Right atrium auricular region (tissue), 2 donors: ENCODE measurements around the gene LZIC. TPM values are rescaled to one million over a fixed set of nuclear protein-coding genes. Genes with fewer than 3 reads are reported as not detected.
A peak's percentile ranks its signal among the peaks of the same experiment; 100 is the strongest.

Experiments used
- DNase-seq: peaks from one replicate; pipeline ENCODE4 v3.0.0-alpha.2; 2019; ENCODE audit warnings: low spot score
- H3K27ac ChIP-seq, 2 donors: fragments of 200-600 bp; sonication (generic); 1 replicate in 1 of 2; 2 replicates in 1 of 2; pipeline ENCODE4 v1.5.1; 2016 to 2019
- H3K27me3 ChIP-seq, 2 donors: fragments of 200-600 bp; sonication (generic); one replicate each; pipeline versions ENCODE4 v1.5.1 to v1.6.0; 2017 to 2019
- H3K36me3 ChIP-seq: fragments of 200-600 bp; sonication (generic); one replicate; pipeline ENCODE4 v1.5.1; 2016
- H3K4me1 ChIP-seq, 2 donors: fragments of 200-600 bp; sonication (generic); one replicate each; pipeline versions ENCODE4 v1.5.1 to v1.6.0; 2017 to 2019
- H3K4me3 ChIP-seq, 2 donors: fragments of 200-600 bp; sonication (generic); 1 replicate in 1 of 2; 2 replicates in 1 of 2; pipeline ENCODE4 v1.5.1; 2017 to 2019; ENCODE audit warnings: mild to moderate bottlenecking in 1 of 2, moderate library complexity in 1 of 2
- H3K9me3 ChIP-seq, 2 donors: fragments of 200-600 bp; sonication (generic); one replicate each; pipeline ENCODE4 v1.5.1; 2019
- CTCF ChIP-seq, 2 donors: fragments of 200-600 bp; sonication (generic); IDR thresholded peaks; one replicate each; pipeline ENCODE4 v1.5.1; 2019; ENCODE audit warnings: antibody characterized with exemption in 2 of 2
- total RNA-seq, 2 donors: library from RNA; depleted of rRNA; stranded (reverse); fragments of >200 nt; gene quantifications; one replicate each; pipeline ENCODE4 v1.1.0, GENCODE V29; 2016

Gene LZIC
- total RNA-seq, 2 donors from 2014 or later, result 25.0 to 32.1 TPM

GRCh38 chr1:9942399-9942938 is 722 bp downstream of the LZIC start:
- H3K9me3 ChIP-seq, result no peaks in the 10 kb centered on the region
- H3K36me3 ChIP-seq, result no peaks in the 10 kb centered on the region
- peaks cover 0 to 22% of the 10 kb centered on the region in 2 donors for H3K4me1 ChIP-seq
- DNase-seq, result no peak
- peak overlapping the region; percentile 68 to 83 for H3K4me3 ChIP-seq
- no peaks in the 10 kb centered on the region for H3K27me3 ChIP-seq
- peak in 1 of 2 donors; percentile 52 for TF ChIP-seq CTCF (IDR thresholded peaks at IDR 0.05)
- peak overlapping the region; percentile 92 to 94 for H3K27ac ChIP-seq

- Histone ChIP-seq H3K9me3 (no peaks in the 10 kb centered on the region), H3K4me3 (no peak overlapping the region), H3K27ac (peak overlapping the region in 1 of 2 donors; percentile 2), H3K4me1 (no peaks in the 10 kb centered on the region), H3K27me3 (no peaks in the 10 kb centered on the region), H3K36me3 (peaks cover 45% of the 10 kb centered on the region)
- no peak for TF ChIP-seq CTCF (IDR thresholded peaks at IDR 0.05)
- DNase-seq, result no peak
Observed at GRCh38 chr1:9929431-9930385, 13.5 kb downstream of the LZIC start.

GRCh38 chr1:9927259-9927658 is 15.9 kb downstream of the LZIC start:
- H3K36me3 ChIP-seq, result peaks cover 25% of the 10 kb centered on the region
- H3K9me3 ChIP-seq, result no peaks in the 10 kb centered on the region
- H3K27me3 ChIP-seq, result no peaks in the 10 kb centered on the region
- no peak for DNase-seq
- TF ChIP-seq CTCF (IDR thresholded peaks at IDR 0.05), result no peak
- H3K4me1 ChIP-seq, result peaks cover 0 to 9% of the 10 kb centered on the region in 2 donors
- H3K4me3 ChIP-seq, result no peak overlapping the region
- H3K27ac ChIP-seq, result no peak overlapping the region

GRCh38 chr1:9922342-9922741 is 20.8 kb downstream of the LZIC start:
- H3K9me3 ChIP-seq, result no peaks in the 10 kb centered on the region
- no peaks in the 10 kb centered on the region for H3K27me3 ChIP-seq
- H3K4me1 ChIP-seq, result peaks cover 0 to 9% of the 10 kb centered on the region in 2 donors
- H3K36me3 ChIP-seq, result no peaks in the 10 kb centered on the region
- H3K4me3 ChIP-seq, result no peak overlapping the region
- H3K27ac ChIP-seq, result peak overlapping the region in 1 of 2 donors; percentile 5
- no peak for DNase-seq
- no peak for TF ChIP-seq CTCF (IDR thresholded peaks at IDR 0.05)

GRCh38 chr1:9920606-9921005 is 22.6 kb downstream of the LZIC start:
- DNase-seq, result no peak
- H3K36me3 ChIP-seq, result no peaks in the 10 kb centered on the region
- no peak for TF ChIP-seq CTCF (IDR thresholded peaks at IDR 0.05)
- no peak overlapping the region for H3K27ac ChIP-seq
- H3K27me3 ChIP-seq, result no peaks in the 10 kb centered on the region
- H3K4me3 ChIP-seq, result no peak overlapping the region
- H3K9me3 ChIP-seq, result no peaks in the 10 kb centered on the region
- peaks cover 0 to 9% of the 10 kb centered on the region in 2 donors for H3K4me1 ChIP-seq
